H9 (cell line): ENCODE data around the gene ITCH. TPM values are rescaled to one million over a fixed set of nuclear protein-coding genes. Genes with fewer than 3 reads are reported as not detected.

Experiments used
- DNase-seq: peaks from one replicate; pipeline ENCODE4 v3.0.0-alpha.2; 2017
- H2AFZ ChIP-seq: one replicate; pipeline ENCODE4 v1.6.1; 2013; ENCODE audit warnings: mild to moderate bottlenecking, low read length, control low read depth, moderate library complexity
- H2AK5ac ChIP-seq: 2 replicates; pipeline ENCODE4 v1.6.1; 2013; ENCODE audit warnings: low read length, control low read depth, mixed read lengths; ENCODE audit not compliant: insufficient read length
- H2BK120ac ChIP-seq: one replicate; pipeline ENCODE4 v1.6.1; 2013; ENCODE audit warnings: low read depth, mild to moderate bottlenecking, low read length, control low read depth, inconsistent platforms; ENCODE audit not compliant: poor library complexity, severe bottlenecking
- H2BK12ac ChIP-seq: 2 replicates; pipeline ENCODE4 v1.6.1; 2013; ENCODE audit warnings: low read length, control low read depth, mixed read lengths, low read depth; ENCODE audit not compliant: insufficient read length
- H2BK15ac ChIP-seq: 2 replicates; pipeline ENCODE4 v1.6.1; 2013; ENCODE audit warnings: low read depth, low read length, control low read depth
- H2BK20ac ChIP-seq: one replicate; pipeline ENCODE4 v1.6.1; 2013; ENCODE audit warnings: low read depth, mild to moderate bottlenecking, low read length, control low read depth, inconsistent platforms; ENCODE audit not compliant: poor library complexity, severe bottlenecking
- H2BK5ac ChIP-seq: 2 replicates; pipeline ENCODE4 v1.6.1; 2013; ENCODE audit warnings: low read length, control low read depth, mixed read lengths; ENCODE audit not compliant: insufficient read length
- H3K14ac ChIP-seq: 2 replicates; pipeline ENCODE4 v1.6.1; 2013; ENCODE audit warnings: low read length, control low read depth; ENCODE audit not compliant: insufficient read depth
- H3K18ac ChIP-seq: 2 replicates; pipeline ENCODE4 v1.6.1; 2013; ENCODE audit warnings: low read depth, mild to moderate bottlenecking, mixed read lengths, low read length, control low read depth; ENCODE audit not compliant: insufficient read length
- H3K23ac ChIP-seq: 2 replicates; pipeline ENCODE4 v1.6.1; 2013; ENCODE audit warnings: low read length, control low read depth, mixed read lengths, low read depth; ENCODE audit not compliant: insufficient read length
- H3K23me2 ChIP-seq: 2 replicates; pipeline ENCODE4 v1.6.1; 2013; ENCODE audit warnings: low read depth, mild to moderate bottlenecking, mixed read lengths, low read length, control low read depth; ENCODE audit not compliant: insufficient read length, poor library complexity, severe bottlenecking
- H3K27ac ChIP-seq: 2 replicates; pipeline ENCODE4 v1.5.1; 2013; ENCODE audit warnings: low read length, control low read depth, mixed read lengths, low read depth; ENCODE audit not compliant: insufficient read length
- H3K27me3 ChIP-seq: 2 replicates; pipeline ENCODE4 v1.6.1; 2013; ENCODE audit warnings: low read length, control low read depth, inconsistent platforms; ENCODE audit not compliant: insufficient read depth
- H3K4ac ChIP-seq: 2 replicates; pipeline ENCODE4 v1.6.1; 2013; ENCODE audit warnings: low read depth, mild to moderate bottlenecking, control low read depth, inconsistent platforms, low read length, moderate library complexity
- H3K4me1 ChIP-seq: 2 replicates; pipeline ENCODE4 v1.6.1; 2013; ENCODE audit warnings: low read length, control low read depth, inconsistent platforms; ENCODE audit not compliant: insufficient read depth
- H3K4me2 ChIP-seq: 2 replicates; pipeline ENCODE4 v1.6.1; 2013; ENCODE audit warnings: low read length, control low read depth, mixed read lengths; ENCODE audit not compliant: insufficient read length, insufficient read depth
- H3K56ac ChIP-seq: 2 replicates; pipeline ENCODE4 v1.6.1; 2013; ENCODE audit warnings: low read depth, mild to moderate bottlenecking, mixed read lengths, low read length, control low read depth; ENCODE audit not compliant: insufficient read length
- H3K79me1 ChIP-seq: 2 replicates; pipeline ENCODE4 v1.6.1; 2013; ENCODE audit warnings: low read depth, mild to moderate bottlenecking, moderate library complexity, low read length, control low read depth, inconsistent platforms; ENCODE audit not compliant: insufficient read depth, poor library complexity, severe bottlenecking
- H3K79me2 ChIP-seq: 2 replicates; pipeline ENCODE4 v1.6.1; 2013; ENCODE audit warnings: low read length, control low read depth, inconsistent platforms; ENCODE audit not compliant: insufficient read depth
- H3K9ac ChIP-seq: 2 replicates; pipeline ENCODE4 v1.6.1; 2013; ENCODE audit warnings: low read length, control low read depth, mixed read lengths; ENCODE audit not compliant: insufficient read length; ENCODE audit errors: extremely low read depth
- H3K9me3 ChIP-seq: one replicate; pipeline ENCODE4 v1.6.1; 2013; ENCODE audit warnings: low read depth, low read length, inconsistent platforms; ENCODE audit not compliant: control insufficient read depth
- H3T11ph ChIP-seq: one replicate; pipeline ENCODE4 v1.6.1; 2013; ENCODE audit warnings: mild to moderate bottlenecking, low read length, control low read depth, inconsistent platforms
- H4K20me1 ChIP-seq: one replicate; pipeline ENCODE4 v1.6.1; 2013; ENCODE audit not compliant: control insufficient read depth, insufficient read length, insufficient read depth
- H4K5ac ChIP-seq: 2 replicates; pipeline ENCODE4 v1.6.1; 2013; ENCODE audit warnings: low read depth, mild to moderate bottlenecking, mixed read lengths, low read length, control low read depth; ENCODE audit not compliant: insufficient read length
- H4K8ac ChIP-seq: replicated peaks from 2 replicates; pipeline ENCODE4 v1.6.1; 2013; ENCODE audit warnings: low read length, control low read depth, mixed read lengths, low read depth; ENCODE audit not compliant: insufficient read length
- H4K91ac ChIP-seq: 2 replicates; pipeline ENCODE4 v1.6.1; 2013; ENCODE audit warnings: low read depth, mild to moderate bottlenecking, moderate library complexity, mixed read lengths, low read length, control low read depth; ENCODE audit not compliant: insufficient read length
- H3K27ac Mint-ChIP-seq, 3 experiments: 2 replicates in 2 of 3; 3 replicates in 1 of 3; pipeline ENCODE4 v1.8.0; 2020 to 2021; ENCODE audit warnings: mixed read lengths in 3 of 3, mild to moderate bottlenecking in 1 of 3, moderate library complexity in 1 of 3
- H3K27me3 Mint-ChIP-seq: 2 replicates; pipeline ENCODE4 v1.8.0; 2021; ENCODE audit warnings: low read depth, mild to moderate bottlenecking, moderate library complexity, mixed read lengths
- H3K36me3 Mint-ChIP-seq, 3 experiments: 2 replicates in 2 of 3; 3 replicates in 1 of 3; pipeline ENCODE4 v1.8.0; 2020 to 2021; ENCODE audit warnings: low read depth in 3 of 3, mixed read lengths in 3 of 3; ENCODE audit not compliant: insufficient read depth in 1 of 3
- H3K4me1 Mint-ChIP-seq, 2 experiments: 2 replicates each; pipeline ENCODE4 v1.8.0; 2020; ENCODE audit warnings: mixed read lengths in 2 of 2
- H3K4me3 Mint-ChIP-seq, 2 experiments: 2 replicates in 1 of 2; 3 replicates in 1 of 2; pipeline ENCODE4 v1.8.0; 2020 to 2021; ENCODE audit warnings: mild to moderate bottlenecking in 2 of 2, mixed read lengths in 2 of 2, moderate library complexity in 1 of 2
- H3K9me3 Mint-ChIP-seq, 2 experiments: 2 replicates in 1 of 2; 3 replicates in 1 of 2; pipeline ENCODE4 v1.8.0; 2020; ENCODE audit warnings: mild to moderate bottlenecking in 2 of 2, mixed read lengths in 2 of 2, moderate library complexity in 1 of 2
- CTCF ChIP-seq: fragments of 200-600 bp; sonication (generic); conservative IDR thresholded peaks from 3 replicates; pipeline ENCODE4 v1.8.0; 2021; ENCODE audit warnings: antibody characterized with exemption, mild to moderate bottlenecking
- WGBS: extraction: QIAGEN DNeasy Blood & Tissue Kit; methylation state at CpG from one replicate; pipeline ENCODE4 v1.1.7; 2013; ENCODE audit warnings: missing lambda C conversion rate, low lambda C conversion rate, mixed read lengths; ENCODE audit not compliant: insufficient read length; ENCODE audit errors: extremely low coverage; 5-methylcytosine and 5-hydroxymethylcytosine counted together
- total RNA-seq: library from RNA; stranded (reverse); gene quantifications from 2 replicates; pipeline ENCODE4 v1.2.1, GENCODE V29; 2021

ITCH gene
- total RNA-seq, 1 experiment from 2014 or later = 55.9 TPM

GRCh38 chr20:34369265-34369664 is 6.2 kb downstream of the ITCH start:
- no peak overlapping the region for H2AFZ ChIP-seq
- H3K79me2 ChIP-seq = peaks cover 15% of the 10 kb centered on the region; the same call in 1 of the 2 replicates
- Mint-ChIP-seq H3K4me1 (peaks cover 13 to 14% of the 10 kb centered on the region in 2 experiments), H3K27me3 (no peaks in the 10 kb centered on the region), H3K36me3 (peaks cover 34 to 61% (median 48%) of the 10 kb centered on the region in 3 experiments), H3K9me3 (no peaks in the 10 kb centered on the region; a peak in 1 of 5 replicates), H3K27ac (no peak overlapping the region; a peak in 1 of 7 replicates), H3K4me3 (no peak overlapping the region)
- no peak for DNase-seq
- H3K23me2 ChIP-seq = no peaks in the 10 kb centered on the region
- no peaks in the 10 kb centered on the region for H3K9me3 ChIP-seq
- no CpG with 5 or more reads among the region's 3 CpGs for WGBS
- no peak overlapping the region for H3K4ac ChIP-seq
- peaks cover 8% of the 10 kb centered on the region for H3K79me1 ChIP-seq
- no peak overlapping the region for H2BK20ac ChIP-seq
- H4K20me1 ChIP-seq = no peaks in the 10 kb centered on the region
- H3K4me2 ChIP-seq = no peak overlapping the region
- H4K91ac ChIP-seq = no peak overlapping the region
- H3K27me3 ChIP-seq = no peaks in the 10 kb centered on the region
- no peak overlapping the region for H4K5ac ChIP-seq
- no peak overlapping the region for H3K14ac ChIP-seq
- no peak overlapping the region for H3K9ac ChIP-seq
- H3K18ac ChIP-seq = no peak overlapping the region
- H3K27ac ChIP-seq = no peak overlapping the region
- H3T11ph ChIP-seq = no peak overlapping the region
- H3K23ac ChIP-seq = no peak overlapping the region
- no peak overlapping the region for H2BK12ac ChIP-seq
- H3K56ac ChIP-seq = no peak overlapping the region
- H2BK120ac ChIP-seq = no peak overlapping the region
- TF ChIP-seq CTCF = no peak
- no peak overlapping the region for H4K8ac ChIP-seq
- H2AK5ac ChIP-seq = no peak overlapping the region
- H3K4me1 ChIP-seq = peaks cover 3% of the 10 kb centered on the region; the same call in 1 of the 2 replicates
- H2BK5ac ChIP-seq = no peak overlapping the region
- H2BK15ac ChIP-seq = no peak overlapping the region
